K562 (cell line): ENCODE results near the gene TMTC4. TPM values are rescaled to one million over a fixed set of nuclear protein-coding genes. Genes with fewer than 3 reads are reported as not detected.

ENCODE experiments used
- ATAC-seq: fragments of 200-7000 bp; cut with Tn5 transposase; 3 replicates; pipeline ENCODE4 v1.9.1; 2020; ENCODE audit warnings: moderate library complexity
- BruUV-seq: library from RNA; stranded (reverse); fragments of 400-500 nt; replicated peaks from 2 replicates; lab custom pipeline; 2021; lab: Mats Ljungman, UMichigan
- CTCF ChIA-PET: fragments of 300-600 bp; formaldehyde crosslinking; extraction: SDS; loops from one replicate; lab custom pipeline; 2021; ENCODE audit warnings: low intra/inter-chr PET ratio; lab: Yijun Ruan, JAX
- POLR2A ChIA-PET: fragments of 300-600, 350-650 bp; sonication (Branson Sonifier 250); formaldehyde crosslinking; extraction: SDS; loops from one replicate; lab custom pipeline; 2021; ENCODE audit warnings: antibody characterized with exemption, inconsistent platforms; lab: Yijun Ruan, JAX
- DNase-seq, 4 experiments: peaks; one replicate each; pipeline versions ENCODE4 v3.0.0 to v3.0.0-alpha.2; 2011 to 2018; ENCODE audit warnings: low spot score in 3 of 4, mixed read lengths in 3 of 4; ENCODE audit errors: extremely low read depth in 1 of 4
- FAIRE-seq: peaks from 2 replicates; lab custom pipeline; 2011; peaks lifted over from hg19 to GRCh38; lab: Jason Lieb, UNC
- H2AFZ ChIP-seq: 2 replicates; pipeline ENCODE4 v1.6.0; 2011; ENCODE audit warnings: low read depth, low read length, control low read depth, inconsistent platforms
- H3K27ac ChIP-seq: fragments of 200-600 bp; 3 replicates; pipeline ENCODE4 v1.8.0; 2011; ENCODE audit warnings: low read depth, mild to moderate bottlenecking, control low read depth, inconsistent platforms, low read length, moderate library complexity, mixed read lengths; ENCODE audit errors: extremely low read depth
- H3K27me3 ChIP-seq, 2 experiments: fragments of 300-600 bp in 1 of 2; 2 replicates in 1 of 2; 3 replicates in 1 of 2; pipeline versions ENCODE4 v1.6.0 to v1.8.0; 2011; ENCODE audit warnings: inconsistent platforms in 2 of 2, low read length in 2 of 2, mild to moderate bottlenecking in 1 of 2, mixed read lengths in 1 of 2, moderate library complexity in 1 of 2; ENCODE audit not compliant: control insufficient read depth in 2 of 2, insufficient read depth in 2 of 2
- H3K36me3 ChIP-seq: fragments of 300-600 bp; 3 replicates; pipeline ENCODE4 v1.8.0; 2011; ENCODE audit warnings: mild to moderate bottlenecking, low read length, inconsistent platforms; ENCODE audit not compliant: control insufficient read depth, insufficient read depth
- H3K4me1 ChIP-seq, 2 experiments: fragments of 200-600 bp in 1 of 2; replicated peaks in 1 of 2; 2 replicates in 1 of 2; 3 replicates in 1 of 2; pipeline versions ENCODE4 v1.5.1 to v1.8.0; 2011; ENCODE audit warnings: inconsistent platforms in 2 of 2, low read length in 2 of 2, mild to moderate bottlenecking in 1 of 2, mixed read lengths in 1 of 2, moderate library complexity in 1 of 2; ENCODE audit not compliant: control insufficient read depth in 2 of 2, insufficient read depth in 2 of 2
- H3K4me2 ChIP-seq: 2 replicates; pipeline ENCODE4 v1.6.1; 2011; ENCODE audit warnings: low read length, control low read depth, inconsistent platforms, mixed read lengths; ENCODE audit not compliant: insufficient read depth
- H3K4me3 ChIP-seq: fragments of 200-600 bp; sonication (generic), shearing (Covaris generic); 2 replicates; pipeline ENCODE4 v1.5.1; 2016; ENCODE audit warnings: control low read depth, inconsistent platforms
- H3K79me2 ChIP-seq: fragments of 200-600 bp; 3 replicates; pipeline ENCODE4 v1.8.0; 2011; ENCODE audit warnings: low read length, inconsistent platforms; ENCODE audit not compliant: control insufficient read depth, insufficient read depth
- H3K9ac ChIP-seq, 2 experiments: 2 replicates each; pipeline versions ENCODE4 v1.6.0 to v1.6.1; 2011; ENCODE audit warnings: low read depth in 2 of 2, low read length in 2 of 2, control low read depth in 1 of 2, inconsistent platforms in 1 of 2, mild to moderate bottlenecking in 1 of 2, mixed read lengths in 1 of 2; ENCODE audit not compliant: insufficient read depth in 1 of 2
- H3K9me1 ChIP-seq: one replicate; pipeline ENCODE4 v1.6.0; 2011; ENCODE audit warnings: inconsistent platforms, mild to moderate bottlenecking, low read length, moderate library complexity; ENCODE audit not compliant: control insufficient read depth, insufficient read depth
- H3K9me3 ChIP-seq: replicated peaks from 2 replicates; pipeline ENCODE4 v1.5.1; 2011; ENCODE audit warnings: low read depth, low read length, inconsistent platforms; ENCODE audit not compliant: control insufficient read depth, insufficient read depth
- H4K20me1 ChIP-seq: replicated peaks from 2 replicates; pipeline ENCODE4 v1.6.1; 2011; ENCODE audit warnings: low read length, inconsistent platforms, mixed read lengths; ENCODE audit not compliant: control insufficient read depth, insufficient read depth
- ETV5 ChIP-seq: sonication (generic); formaldehyde crosslinking; IDR thresholded peaks from 2 replicates; pipeline ENCODE4 v1.4.0; 2020; ENCODE audit warnings: low read depth, mild to moderate bottlenecking, missing genetic modification reagents
- ZNF398 ChIP-seq: fragments of 250-450 bp; sonication (Bioruptor Pico); IDR thresholded peaks from 2 replicates; pipeline ENCODE4 v1.8.0; 2021; ENCODE audit warnings: moderate library complexity, mild to moderate bottlenecking, inconsistent platforms
- ZNF551 ChIP-seq: fragments of 250-450 bp; sonication (Bioruptor Pico); IDR thresholded peaks from 2 replicates; pipeline ENCODE4 v1.5.0; 2021; ENCODE audit warnings: mild to moderate bottlenecking, moderate library complexity
- ZZZ3 ChIP-seq: fragments of 450-650 bp; IDR thresholded peaks from 2 replicates; pipeline ENCODE4 v1.6.1; 2016; ENCODE audit warnings: antibody characterized with exemption, mild to moderate bottlenecking, moderate library complexity
- WGBS: fragments of 100-300 bp; shearing (Covaris generic); methylation state at CpG from one replicate; pipeline ENCODE4 v1.1.6; 2016; ENCODE audit warnings: low coverage, mixed read lengths; ENCODE audit not compliant: insufficient coverage; ENCODE audit errors: missing lambda C conversion rate; 5-methylcytosine and 5-hydroxymethylcytosine counted together
- in situ Hi-C: fragments of 300-500 bp; cut with MboI; formaldehyde crosslinking; loops from 4 replicates; pipeline ENCODE4 v1.15.0; 2018; ENCODE audit warnings: inconsistent platforms, mixed read lengths
- intact Hi-C: fragments of 100-400 bp; cut with micrococcal nuclease; formaldehyde crosslinking; loops from 2 replicates; pipeline ENCODE4 v1.14.2; 2022
- polyA plus RNA-seq, 8 experiments: library from polyadenylated mRNA; depleted of rRNA in 4 of 8; stranded (reverse) in 5 of 8; unstranded in 3 of 8; fragments of >200 nt; fragmentation: Nextera tagmentation in 2 of 8; fragmentation: Illumina TruSeq in 1 of 8; extraction: Ambion mirVana in 2 of 8; extraction: Trizol in 1 of 8; gene quantifications; 2 replicates each; pipeline versions ENCODE4 v1.2.1 to v1.2.3, GENCODE V29; 2011 to 2014; ENCODE audit warnings: inconsistent platforms in 1 of 8, missing spikeins in 1 of 8
- total RNA-seq, 7 experiments: library from RNA; depleted of rRNA in 6 of 7; stranded (reverse); fragments of >200 nt in 6 of 7; fragmentation: Illumina TruSeq in 2 of 7; extraction: Trizol in 2 of 7; gene quantifications; 2 replicates each; pipeline versions ENCODE4 v1.2.1 to v1.2.3, GENCODE V29; 2011 to 2021; ENCODE audit warnings: low replicate concordance in 1 of 7

Gene TMTC4
- total and polyA plus RNA-seq, 9 of the 15 experiments (the other 6 are each of a cell fraction or from before 2014, with no cell fraction given): 3.5 to 16.7 (median 11.8) TPM

GRCh38 chr13:100666124-100666523 lies 8.5 kb downstream of the TMTC4 start:
- Histone ChIP-seq H3K27ac (no peak overlapping the region), H3K9me1 (no peaks in the 10 kb centered on the region), H3K79me2 (0 out of 3 replicates have a peak, but pooled peaks cover under 1% of the 10 kb centered on the region), H3K9me3 (no peaks in the 10 kb centered on the region), H3K9ac (no peak overlapping the region), H2AFZ (no peak overlapping the region), H3K4me3 (no peak overlapping the region), H3K4me2 (no peak overlapping the region), H3K27me3 (no peaks in the 10 kb centered on the region), H4K20me1 (no peaks in the 10 kb centered on the region), H3K4me1 (no peaks in the 10 kb centered on the region), H3K36me3 (peaks cover 41% of the 10 kb centered on the region; the same call in 2 of the 3 replicates)
- no peak for TF ChIP-seq ZZZ3
- TF ChIP-seq ZNF398: no peak
- no peak for TF ChIP-seq ETV5 (CRISPR knock-in tag)
- no peak for TF ChIP-seq ZNF551 (CRISPR knock-in tag)
- no peak for ATAC-seq
- BruUV-seq: no TSS peak
- no peak for FAIRE-seq
- ChIA-PET POLR2A (no interaction called here), CTCF (no interaction called here)
- WGBS: 80% methylated on average over 5 of the region's 5 CpGs
- in situ Hi-C loops (no loop called here), intact Hi-C loops (no loop called here)
- DNase-seq: no peak
